Spleen (tissue), 11 donors: Measurements from ENCODE around the gene FAR2. TPM values are rescaled to one million over a fixed set of nuclear protein-coding genes. Genes with fewer than 3 reads are reported as not detected.
"Not testable (repeated sequence)": the region's sequence is repeated elsewhere in the genome, so short reads cannot be mapped to it uniquely, and the experiment has no call there.

Experiments used
- DNase-seq: peaks from one replicate; pipeline ENCODE4 v3.0.0-alpha.2; 2020
- H3K27ac ChIP-seq, 8 donors: fragments of 200-600 bp; sonication (generic) in 7 of 8; 1 replicate in 4 of 8; 2 replicates in 4 of 8; pipeline versions ENCODE4 v1.5.0 to v1.8.0; 2016 to 2021; ENCODE audit warnings: inconsistent platforms in 4 of 8, mild to moderate bottlenecking in 4 of 8, moderate library complexity in 1 of 8
- H3K27me3 ChIP-seq, 7 donors: fragments of 200-600 bp; sonication (generic) in 6 of 7; replicated peaks in 1 of 7; 1 replicate in 4 of 7; 2 replicates in 3 of 7; pipeline versions ENCODE4 v1.5.0 to v1.8.0; 2016 to 2021; ENCODE audit warnings: inconsistent platforms in 3 of 7, mild to moderate bottlenecking in 1 of 7
- H3K36me3 ChIP-seq, 6 donors: fragments of 200-600 bp; sonication (generic) in 5 of 6; 1 replicate in 4 of 6; 2 replicates in 2 of 6; pipeline versions ENCODE4 v1.5.0 to v1.8.0; 2016 to 2021; ENCODE audit warnings: inconsistent platforms in 2 of 6
- H3K4me1 ChIP-seq, 6 donors: fragments of 200-600 bp; sonication (generic) in 5 of 6; 1 replicate in 3 of 6; 2 replicates in 3 of 6; pipeline versions ENCODE4 v1.5.0 to v1.8.0; 2016 to 2021; ENCODE audit warnings: inconsistent platforms in 3 of 6
- H3K4me3 ChIP-seq, 8 donors: fragments of 200-600 bp; sonication (generic) in 7 of 8; 1 replicate in 4 of 8; 2 replicates in 4 of 8; pipeline versions ENCODE4 v1.5.0 to v1.8.0; 2016 to 2021; ENCODE audit warnings: inconsistent platforms in 4 of 8, mild to moderate bottlenecking in 4 of 8, moderate library complexity in 2 of 8
- H3K9me3 ChIP-seq, 8 donors: fragments of 200-600 bp; sonication (generic) in 7 of 8; 1 replicate in 4 of 8; 2 replicates in 4 of 8; pipeline versions ENCODE4 v1.5.0 to v1.8.0; 2016 to 2021; ENCODE audit warnings: inconsistent platforms in 4 of 8
- POLR2A ChIP-seq, 3 donors: fragments of 450-650 bp; IDR thresholded peaks; one replicate each; pipeline ENCODE4 v1.5.1; 2017; ENCODE audit warnings: antibody characterized with exemption in 3 of 3, mild to moderate bottlenecking in 1 of 3
- POLR2AphosphoS5 ChIP-seq, 3 donors: sonication (generic); formaldehyde crosslinking; IDR thresholded peaks; one replicate each; pipeline ENCODE4 v1.5.1; 2017; ENCODE audit warnings: antibody characterized with exemption in 3 of 3
- WGBS, 5 donors: extraction: QIAGEN DNeasy Blood & Tissue Kit in 3 of 5; methylation state at CpG; one replicate each; pipeline versions ENCODE4 v1.1.5 to v1.1.7; 2013 to 2018; 5-methylcytosine and 5-hydroxymethylcytosine counted together
- intact Hi-C: fragments of 100-400 bp; cut with DNase I; formaldehyde crosslinking; loops from one replicate; pipeline ENCODE4 v1.15.0; 2023; ENCODE audit warnings: low total_unique reads
- polyA plus RNA-seq, 3 donors: library from polyadenylated mRNA; stranded (reverse); fragments of 200-250 nt; gene quantifications; one replicate each; pipeline ENCODE4 v1.2.1, GENCODE V29; 2013
- total RNA-seq, 7 donors: library from RNA; depleted of rRNA in 3 of 7; stranded (reverse); fragments of >200 nt in 3 of 7; fragmentation: NEBNext Ultra II Directional in 4 of 7; extraction: Animal tissue kit (Norgen Biotek cat#: 25700) in 4 of 7; gene quantifications; one replicate each; pipeline versions ENCODE4 v1.1.0 to v1.2.1, GENCODE V29; 2016 to 2021
- TF ChIP-seq, protein P1 (sequence below), 11 experiments: fragments of 200-600 bp in 7 of 11; fragments of 450-650 bp in 4 of 11; sonication (generic) in 4 of 11; IDR thresholded peaks in 8 of 11; conservative IDR thresholded peaks in 3 of 11; 1 replicate in 7 of 11; 2 replicates in 4 of 11; pipeline versions ENCODE4 v1.4.0 to v1.8.0; 2016 to 2021; ENCODE audit warnings: antibody characterized with exemption in 11 of 11, inconsistent platforms in 4 of 11, mild to moderate bottlenecking in 1 of 11
- donor health status: healthy with polysubstance abuse.
- donor health status: DM: no; HTN: no; CAD: no; lungs with moderate emphysema.
- donor health status: DM: no; HTN: no; CAD: no.
- donor health status: Bipolar disorder and iron deficiency.
- donor health status: healthy.
- donor health status: DM: no; HTN: no; CAD: no.
- donor health status: DM: yes; HTN: yes; CAD: no.

The FAR2 gene
- total and polyA plus RNA-seq, 10 donors: 2.9 to 51.8 (median 29.2) TPM

DNA sequence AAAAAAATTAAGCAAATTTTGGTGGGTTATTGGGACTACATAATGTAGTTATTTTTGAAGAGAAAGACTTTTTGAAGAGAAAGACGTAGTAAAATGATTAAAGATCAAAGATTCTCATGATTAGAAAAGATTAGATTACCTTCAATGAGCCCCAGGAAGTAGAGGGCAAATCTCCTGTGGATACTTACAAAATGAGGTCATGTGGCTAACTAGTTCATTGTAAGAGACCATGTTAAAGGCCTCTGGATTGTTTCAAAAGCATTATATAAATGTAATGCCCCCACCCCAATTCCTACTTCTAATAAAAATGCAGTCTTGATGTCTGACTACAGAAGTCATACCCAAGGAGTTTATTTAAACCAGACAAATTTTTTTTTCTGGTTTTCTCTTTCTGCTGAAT, 138.5 kb downstream of the FAR2 start:
- Histone ChIP-seq H3K4me1 (peaks cover 0 to 3% (median 0%) of the 10 kb centered on the region in 6 donors), H3K9me3 (peaks cover 0 to 6% (median 0%) of the 10 kb centered on the region in 8 donors), H3K4me3 (no peak overlapping the region), H3K27me3 (no peaks in the 10 kb centered on the region), H3K27ac (no peak overlapping the region), H3K36me3 (no peaks in the 10 kb centered on the region)
- DNase-seq: no peak
- WGBS, 5 donors: 74 to 86% (median 75%) methylated on average over 1 of the region's 1 CpG
- TF ChIP-seq POLR2A (IDR thresholded peaks at IDR 0.05): no peak
- TF ChIP-seq, protein P1, sequence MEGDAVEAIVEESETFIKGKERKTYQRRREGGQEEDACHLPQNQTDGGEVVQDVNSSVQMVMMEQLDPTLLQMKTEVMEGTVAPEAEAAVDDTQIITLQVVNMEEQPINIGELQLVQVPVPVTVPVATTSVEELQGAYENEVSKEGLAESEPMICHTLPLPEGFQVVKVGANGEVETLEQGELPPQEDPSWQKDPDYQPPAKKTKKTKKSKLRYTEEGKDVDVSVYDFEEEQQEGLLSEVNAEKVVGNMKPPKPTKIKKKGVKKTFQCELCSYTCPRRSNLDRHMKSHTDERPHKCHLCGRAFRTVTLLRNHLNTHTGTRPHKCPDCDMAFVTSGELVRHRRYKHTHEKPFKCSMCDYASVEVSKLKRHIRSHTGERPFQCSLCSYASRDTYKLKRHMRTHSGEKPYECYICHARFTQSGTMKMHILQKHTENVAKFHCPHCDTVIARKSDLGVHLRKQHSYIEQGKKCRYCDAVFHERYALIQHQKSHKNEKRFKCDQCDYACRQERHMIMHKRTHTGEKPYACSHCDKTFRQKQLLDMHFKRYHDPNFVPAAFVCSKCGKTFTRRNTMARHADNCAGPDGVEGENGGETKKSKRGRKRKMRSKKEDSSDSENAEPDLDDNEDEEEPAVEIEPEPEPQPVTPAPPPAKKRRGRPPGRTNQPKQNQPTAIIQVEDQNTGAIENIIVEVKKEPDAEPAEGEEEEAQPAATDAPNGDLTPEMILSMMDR (IDR thresholded peaks at IDR 0.05 in 8 of 11, conservative IDR thresholded peaks at IDR 0.05 in 3 of 11): no peak
- TF ChIP-seq POLR2AphosphoS5 (IDR thresholded peaks at IDR 0.05): no peak
- intact Hi-C loops: no loop called here

DNA sequence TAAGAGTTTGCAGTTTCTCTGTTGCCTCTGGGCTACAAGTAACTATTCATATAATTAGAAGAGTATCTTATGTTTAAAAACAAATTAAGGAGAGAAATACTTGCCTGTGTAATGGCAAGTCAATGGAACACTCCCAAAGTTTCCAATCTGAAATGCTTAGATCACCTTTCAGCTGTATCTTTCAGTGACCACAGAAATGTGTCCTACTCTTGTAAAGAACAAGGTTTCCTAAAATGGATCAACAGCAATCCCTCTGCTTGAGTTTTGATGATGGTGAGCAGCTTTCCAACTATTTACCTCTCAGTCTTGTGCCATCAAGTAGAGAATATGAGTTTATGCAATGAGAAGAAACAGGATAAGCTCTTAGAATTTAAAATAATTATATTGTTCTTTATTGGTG, 139.0 kb downstream of the FAR2 start:
- intact Hi-C loops: no loop called here
- no peak overlapping the region for H3K4me3 ChIP-seq
- TF ChIP-seq, protein P1 (IDR thresholded peaks at IDR 0.05 in 8 of 11, conservative IDR thresholded peaks at IDR 0.05 in 3 of 11): no peak
- TF ChIP-seq POLR2A (IDR thresholded peaks at IDR 0.05) (no peak), POLR2AphosphoS5 (IDR thresholded peaks at IDR 0.05) (no peak)
- H3K36me3 ChIP-seq: no peaks in the 10 kb centered on the region
- peaks cover 0 to 6% (median 0%) of the 10 kb centered on the region in 8 donors for H3K9me3 ChIP-seq
- H3K4me1 ChIP-seq: no peaks in the 10 kb centered on the region
- H3K27me3 ChIP-seq: no peaks in the 10 kb centered on the region
- H3K27ac ChIP-seq: no peak overlapping the region
- DNase-seq: no peak

DNA sequence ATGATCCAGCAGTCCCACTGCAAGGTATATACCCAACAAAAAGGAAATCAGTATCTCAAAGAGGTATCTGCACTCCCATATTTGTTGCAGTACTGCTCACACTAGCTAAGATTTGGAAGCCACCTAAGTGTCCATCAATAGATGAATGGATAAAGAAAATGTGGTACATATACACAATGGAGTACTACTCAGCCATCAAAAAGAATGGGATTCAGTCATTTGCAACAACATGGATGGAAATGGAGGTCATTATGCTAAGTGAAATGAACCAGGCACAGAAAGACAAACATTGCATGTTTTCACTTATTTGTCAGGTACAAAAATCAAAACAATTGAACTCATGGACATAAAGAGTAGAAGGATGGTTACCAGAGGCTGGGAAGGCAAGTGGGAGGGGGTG, 141.4 kb downstream of the FAR2 start:
- H3K27ac ChIP-seq, H3K36me3 ChIP-seq, H3K4me3 ChIP-seq, DNase-seq, H3K4me1 ChIP-seq, H3K27me3 ChIP-seq, intact Hi-C loops, H3K9me3 ChIP-seq: not testable (repeated sequence)

DNA sequence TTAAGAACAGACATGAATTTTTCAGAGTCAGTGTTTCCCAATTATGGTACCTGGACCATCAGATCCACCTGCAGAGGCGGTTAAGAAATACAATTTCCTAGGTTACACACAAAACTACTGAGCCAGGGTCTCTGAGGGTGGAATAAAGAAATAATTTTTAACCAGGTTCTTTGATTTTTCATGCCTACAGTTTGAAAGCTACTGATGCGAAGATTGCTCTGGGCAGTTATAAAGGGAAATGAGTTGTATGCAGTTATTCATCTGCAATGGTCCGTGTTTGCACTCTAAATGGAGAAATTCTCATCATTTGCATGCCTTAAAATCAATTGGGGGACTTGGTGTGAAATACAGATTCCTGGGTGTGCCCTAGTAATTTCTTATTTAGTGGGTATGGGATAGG, 142.1 kb downstream of the FAR2 start:
- 67 to 85% (median 77%) methylated on average over 3 of the region's 3 CpGs for WGBS, 5 donors
- TF ChIP-seq POLR2AphosphoS5 (IDR thresholded peaks at IDR 0.05): no peak
- TF ChIP-seq, protein P1 (IDR thresholded peaks at IDR 0.05 in 8 of 11, conservative IDR thresholded peaks at IDR 0.05 in 3 of 11): no peak
- TF ChIP-seq POLR2A (IDR thresholded peaks at IDR 0.05): no peak
- Histone ChIP-seq H3K4me1 (no peaks in the 10 kb centered on the region), H3K27me3 (no peaks in the 10 kb centered on the region), H3K27ac (no peak overlapping the region), H3K9me3 (peaks cover 0 to 6% (median 0%) of the 10 kb centered on the region in 8 donors), H3K36me3 (peaks cover 0 to 2% (median 0%) of the 10 kb centered on the region in 6 donors), H3K4me3 (no peak overlapping the region)
- DNase-seq: no peak
- intact Hi-C loops: no loop called here

DNA sequence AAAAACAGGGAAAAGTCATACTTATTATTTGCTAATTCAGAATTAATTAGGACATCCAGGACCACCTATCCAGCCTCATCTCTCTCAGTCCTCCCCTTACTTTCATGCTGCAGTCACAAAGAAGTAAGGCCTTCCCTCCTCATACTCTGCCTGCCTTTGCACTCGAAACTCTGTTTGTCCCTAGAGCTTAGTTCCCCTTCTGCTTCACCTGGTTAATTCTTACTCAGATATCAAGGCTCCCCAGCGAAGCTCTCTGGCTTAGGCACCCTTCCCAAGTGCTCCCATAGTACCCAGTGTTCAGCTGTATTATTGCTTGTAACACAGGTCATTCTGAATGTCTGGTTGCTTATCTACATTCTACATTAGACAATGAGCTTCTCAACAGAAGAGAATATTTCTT, 150.6 kb downstream of the FAR2 start:
- intact Hi-C loops: no loop called here
- H3K27ac ChIP-seq: no peak overlapping the region
- no peak overlapping the region for H3K4me3 ChIP-seq
- no peaks in the 10 kb centered on the region for H3K4me1 ChIP-seq
- peaks cover 0 to 46% (median 0%) of the 10 kb centered on the region in 6 donors for H3K36me3 ChIP-seq
- TF ChIP-seq POLR2A (IDR thresholded peaks at IDR 0.05): no peak
- TF ChIP-seq, protein P1 (IDR thresholded peaks at IDR 0.05 in 8 of 11, conservative IDR thresholded peaks at IDR 0.05 in 3 of 11): no peak
- TF ChIP-seq POLR2AphosphoS5 (IDR thresholded peaks at IDR 0.05): no peak
- 35 to 70% (median 61%) methylated on average over 2 of the region's 2 CpGs for WGBS, 5 donors
- DNase-seq: no peak
- no peaks in the 10 kb centered on the region for H3K27me3 ChIP-seq
- no peaks in the 10 kb centered on the region for H3K9me3 ChIP-seq
